Activated CD8-positive, alpha-beta T cell treated with anti-CD3 and anti-CD28 coated beads for 36 hours (primary cell): Measurements from ENCODE around the gene UBE2V1. TPM values are rescaled to one million over a fixed set of nuclear protein-coding genes. Genes with fewer than 3 reads are reported as not detected.

Source experiments
- ATAC-seq: fragments of 200-7000 bp; cut with Tn5 transposase; one replicate; pipeline ENCODE4 v1.10.0; 2021; ENCODE audit warnings: mild to moderate bottlenecking, moderate library complexity
- CTCF ChIA-PET: fragments of 350-600 bp; sonication (Branson Sonifier 250); formaldehyde crosslinking; loops from one replicate; lab custom pipeline; 2021; ENCODE audit warnings: antibody characterized with exemption; lab: Charles Lee
- POLR2A ChIA-PET: fragments of 350-600 bp; sonication (Branson Sonifier 250); formaldehyde crosslinking; loops from one replicate; lab custom pipeline; 2021; ENCODE audit warnings: antibody characterized with exemption; lab: Charles Lee
- DNase-seq: peaks from one replicate; pipeline ENCODE4 v3.0.0-alpha.2; 2020
- H3K27ac Mint-ChIP-seq: one replicate; pipeline ENCODE4 v1.8.0; 2021; ENCODE audit warnings: mild to moderate bottlenecking, mixed read lengths
- H3K27me3 Mint-ChIP-seq: one replicate; pipeline ENCODE4 v1.8.0; 2021; ENCODE audit warnings: mixed read lengths
- H3K36me3 Mint-ChIP-seq: one replicate; pipeline ENCODE4 v1.8.0; 2021; ENCODE audit warnings: low read depth, mixed read lengths
- H3K4me1 Mint-ChIP-seq: one replicate; pipeline ENCODE4 v1.8.0; 2021; ENCODE audit warnings: low read depth, mixed read lengths
- H3K4me3 Mint-ChIP-seq: one replicate; pipeline ENCODE4 v1.8.0; 2021; ENCODE audit warnings: mild to moderate bottlenecking, moderate library complexity, mixed read lengths
- H3K9me3 Mint-ChIP-seq: one replicate; pipeline ENCODE4 v1.8.0; 2021; ENCODE audit warnings: mixed read lengths
- intact Hi-C: fragments of 100-400 bp; cut with micrococcal nuclease; formaldehyde crosslinking; loops from one replicate; pipeline ENCODE4 v1.10.0; 2022
- total RNA-seq, 2 experiments: library from RNA; stranded (reverse); gene quantifications; one replicate each; pipeline ENCODE4 v1.2.3, GENCODE V29; 2021
- TF ChIP-seq, protein P1 (sequence below): fragments of 200-600 bp; IDR thresholded peaks from one replicate; pipeline ENCODE4 v1.8.0; 2022; ENCODE audit warnings: antibody characterized with exemption, mild to moderate bottlenecking

UBE2V1 gene
- total RNA-seq, 2 experiments from 2014 or later: 112 to 151 TPM

DNA sequence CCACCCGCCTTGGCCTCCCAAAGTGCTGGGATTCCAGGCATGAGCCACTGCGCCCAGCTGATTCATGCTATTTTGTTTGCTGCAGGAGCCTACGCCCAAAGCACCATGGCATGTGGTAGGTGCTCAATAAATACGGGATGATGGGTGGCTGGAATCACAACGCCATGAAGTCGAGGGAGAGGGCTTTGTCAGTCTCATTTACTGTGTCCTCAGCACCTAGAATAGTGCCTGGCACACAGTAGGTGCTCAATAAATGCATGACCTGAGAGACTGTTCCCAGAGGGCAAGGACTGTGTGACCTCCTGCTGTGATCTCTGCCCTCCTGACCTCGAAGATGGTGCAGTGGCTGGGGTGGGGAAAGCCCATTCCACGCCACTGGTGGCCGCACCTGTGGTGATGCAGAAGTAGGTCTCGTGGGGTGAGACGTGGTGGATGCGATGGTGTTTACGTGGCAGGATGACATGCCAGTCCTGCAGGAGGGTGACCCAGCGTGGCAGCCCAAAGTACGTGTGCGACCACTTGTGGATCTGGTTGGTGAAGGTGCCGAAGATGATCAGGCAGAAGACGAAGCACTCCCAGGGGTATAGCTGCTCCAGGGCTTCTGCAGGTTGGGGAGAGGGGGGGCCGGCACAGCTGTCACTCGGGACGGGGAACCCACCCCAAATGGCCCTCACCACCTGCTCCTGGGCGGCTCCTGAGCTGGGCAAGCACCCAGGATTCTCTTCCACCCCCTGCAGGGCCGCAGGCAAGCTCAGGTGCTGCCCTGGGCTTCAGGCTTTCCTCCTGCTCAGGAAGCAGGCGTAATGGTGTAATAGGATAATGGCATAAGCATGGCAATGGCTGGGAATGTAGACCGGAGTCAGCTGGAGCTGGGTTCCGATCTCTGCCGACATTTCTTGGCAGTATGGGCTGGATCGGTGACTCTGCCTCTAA lies 14.9 kb upstream of the UBE2V1 start:
- CTCF ChIA-PET: interaction anchor here (1.2 to 1.7 kb wide), 2 partner anchors 32 to 42 kb away, joined by 3 read pairs; no protein-coding TSS in a partner anchor
- TF ChIP-seq, protein P1, sequence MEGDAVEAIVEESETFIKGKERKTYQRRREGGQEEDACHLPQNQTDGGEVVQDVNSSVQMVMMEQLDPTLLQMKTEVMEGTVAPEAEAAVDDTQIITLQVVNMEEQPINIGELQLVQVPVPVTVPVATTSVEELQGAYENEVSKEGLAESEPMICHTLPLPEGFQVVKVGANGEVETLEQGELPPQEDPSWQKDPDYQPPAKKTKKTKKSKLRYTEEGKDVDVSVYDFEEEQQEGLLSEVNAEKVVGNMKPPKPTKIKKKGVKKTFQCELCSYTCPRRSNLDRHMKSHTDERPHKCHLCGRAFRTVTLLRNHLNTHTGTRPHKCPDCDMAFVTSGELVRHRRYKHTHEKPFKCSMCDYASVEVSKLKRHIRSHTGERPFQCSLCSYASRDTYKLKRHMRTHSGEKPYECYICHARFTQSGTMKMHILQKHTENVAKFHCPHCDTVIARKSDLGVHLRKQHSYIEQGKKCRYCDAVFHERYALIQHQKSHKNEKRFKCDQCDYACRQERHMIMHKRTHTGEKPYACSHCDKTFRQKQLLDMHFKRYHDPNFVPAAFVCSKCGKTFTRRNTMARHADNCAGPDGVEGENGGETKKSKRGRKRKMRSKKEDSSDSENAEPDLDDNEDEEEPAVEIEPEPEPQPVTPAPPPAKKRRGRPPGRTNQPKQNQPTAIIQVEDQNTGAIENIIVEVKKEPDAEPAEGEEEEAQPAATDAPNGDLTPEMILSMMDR: no peak
- intact Hi-C loops: no loop called here
- POLR2A ChIA-PET: interaction anchor here (1.2 kb wide), 1 partner anchor 30 kb away, joined by 3 read pairs; no protein-coding TSS in a partner anchor
- Mint-ChIP-seq H3K27me3 (no peaks in the 10 kb centered on the region), H3K9me3 (no peaks in the 10 kb centered on the region), H3K4me3 (no peak overlapping the region), H3K27ac (no peak overlapping the region), H3K4me1 (no peaks in the 10 kb centered on the region), H3K36me3 (peaks cover 29% of the 10 kb centered on the region)
- no peak for ATAC-seq
- no peak for DNase-seq

DNA sequence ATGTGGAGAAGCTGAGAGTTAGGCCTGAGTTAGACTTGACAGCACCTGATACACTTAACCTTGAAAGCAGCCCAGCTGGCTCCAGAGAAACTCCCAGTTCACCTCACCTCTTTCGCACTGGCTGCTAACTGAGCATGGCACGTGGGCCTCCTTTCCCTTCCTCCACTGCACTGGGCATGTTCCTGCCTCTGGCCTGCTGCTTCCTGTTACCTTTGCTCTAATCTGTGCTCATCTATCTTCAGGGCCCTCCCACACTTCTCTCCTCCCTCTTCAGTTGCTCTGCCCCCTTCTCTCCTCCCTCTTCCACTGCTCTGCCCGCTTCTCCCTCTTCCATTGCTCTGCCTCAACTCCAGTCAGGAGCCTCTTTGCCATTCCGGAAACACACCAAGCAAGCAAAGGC lies 13.7 kb upstream of the UBE2V1 start:
- Mint-ChIP-seq H3K9me3 (no peaks in the 10 kb centered on the region), H3K4me1 (no peaks in the 10 kb centered on the region), H3K27me3 (no peaks in the 10 kb centered on the region), H3K27ac (peak overlapping the region; percentile 13), H3K4me3 (no peak overlapping the region), H3K36me3 (peaks cover 25% of the 10 kb centered on the region)
- ATAC-seq: no peak
- POLR2A ChIA-PET: interaction anchor here (1.0 kb wide), 1 partner anchor 31 kb away, joined by 5 read pairs; no protein-coding TSS in a partner anchor
- TF ChIP-seq, protein P1: no peak
- intact Hi-C loops: no loop called here
- CTCF ChIA-PET: interaction anchor here (1.5 to 1.9 kb wide), 3 partner anchors 22 to 42 kb away, joined by 3 to 4 read pairs (median 4); no protein-coding TSS in a partner anchor
- DNase-seq: no peak

DNA sequence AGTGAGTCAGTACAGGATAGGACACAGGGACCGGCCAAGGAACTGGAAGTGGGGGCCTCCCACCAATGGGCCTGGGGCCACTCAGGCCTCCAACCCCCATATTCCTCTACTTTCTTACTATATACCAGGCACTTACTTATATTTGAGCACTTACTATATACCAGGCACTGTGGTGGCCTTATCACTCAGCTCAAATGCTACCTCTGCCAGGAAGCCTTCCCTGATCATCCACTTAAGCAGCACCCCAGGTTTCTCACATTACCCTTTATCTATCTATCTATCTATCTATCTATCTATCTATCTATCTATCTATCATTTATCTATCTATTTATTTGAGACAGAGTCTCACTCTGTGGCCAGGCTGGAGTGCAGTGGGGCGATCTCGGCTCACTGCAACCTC lies 12.3 kb upstream of the UBE2V1 start:
- DNase-seq (no peak), ATAC-seq (no peak)
- CTCF ChIA-PET: interaction anchor here (0.7 to 1.9 kb wide), 4 partner anchors 9 to 54 kb away, joined by 3 to 4 read pairs (median 3); no protein-coding TSS in a partner anchor
- POLR2A ChIA-PET: no interaction called here
- Mint-ChIP-seq H3K9me3 (no peaks in the 10 kb centered on the region), H3K27me3 (no peaks in the 10 kb centered on the region), H3K36me3 (peaks cover 19% of the 10 kb centered on the region), H3K4me3 (no peak overlapping the region), H3K4me1 (peaks cover 2% of the 10 kb centered on the region), H3K27ac (no peak overlapping the region)
- TF ChIP-seq, protein P1: no peak
- intact Hi-C loops: no loop called here

DNA sequence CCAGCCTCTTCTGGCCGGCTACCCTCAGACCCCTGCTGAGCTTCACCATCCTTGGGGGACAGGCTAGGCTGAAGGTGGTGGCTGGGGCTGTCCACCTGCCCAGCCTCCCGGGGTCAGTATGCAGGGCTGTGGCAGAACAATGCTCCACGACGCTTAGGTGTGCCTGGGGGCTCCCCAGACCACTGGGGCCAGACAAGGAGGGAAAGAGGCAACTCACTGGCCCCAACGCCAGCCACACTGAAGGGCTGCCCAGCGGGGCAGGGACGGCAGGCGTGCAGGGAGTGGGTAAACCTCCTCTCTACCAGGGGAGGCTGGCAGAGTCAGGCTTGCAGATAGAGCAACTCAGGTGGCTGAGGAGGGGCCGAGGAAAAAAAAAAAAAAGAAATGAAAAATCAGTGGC lies 11.5 kb upstream of the UBE2V1 start:
- intact Hi-C loops: no loop called here

More for the DNA sequence above, 11.5 kb upstream of the UBE2V1 start:
- no peaks in the 10 kb centered on the region for H3K9me3 Mint-ChIP-seq
- POLR2A ChIA-PET: interaction anchor here (0.6 kb wide), 1 partner anchor 142 kb away, joined by 5 read pairs; no protein-coding TSS in a partner anchor
- no peaks in the 10 kb centered on the region for H3K27me3 Mint-ChIP-seq
- no peak overlapping the region for H3K4me3 Mint-ChIP-seq
- no peak for DNase-seq
- peaks cover 16% of the 10 kb centered on the region for H3K36me3 Mint-ChIP-seq
- H3K27ac Mint-ChIP-seq: peak overlapping the region; percentile 38
- H3K4me1 Mint-ChIP-seq: peaks cover 2% of the 10 kb centered on the region
- no peak for ATAC-seq
- TF ChIP-seq, protein P1: no peak
- CTCF ChIA-PET: interaction anchor here (0.6 to 9.5 kb wide), 2 partner anchors 45 to 607 kb away, joined by 3 to 203 read pairs; no protein-coding TSS in a partner anchor
